ENCODE measurements around the gene ZNF112. TPM values are rescaled to one million over a fixed set of nuclear protein-coding genes. Genes with fewer than 3 reads are reported as not detected.
"Not testable (repeated sequence)": the region's sequence is repeated elsewhere in the genome, so short reads cannot be mapped to it uniquely, and the experiment has no call there.

The ZNF112 gene
- total RNA-seq = 10 to 100 TPM in 5 of 8 experiments, 1 to 10 TPM in 3; 5.2 to 11.3 (median 10.6) TPM

GRCh38 chr19:44356383-44357111 is at the start of gene ZNF112:
ZNF112 (minus strand) TSS chr19:44356680; CDS start chr19:44340539, 16,141 bp downstream.
- Histone ChIP-seq H3K27ac (peak within 1 kb of the TSS; percentile 38 to 65), H3K4me1 (replicated peaks in 1 of 2) (peaks cover 5 to 6% of the 10 kb centered on the region in 2 donors), H3K4me3 (peak within 1 kb of the TSS; percentile 46 to 97 (median 67))
- WGBS, 10 experiments = 0 to 21% (median 4%) methylated on average over 1 to 18 of the region's 38 CpGs
- peak; percentile 99 to 100 (median 100) for ATAC-seq (replicated peaks in 6 of 8)
- in situ Hi-C loops (cut with MboI; ENCODE audit: low pct_unique_long_range_greater_than_20kb in 2 of 9, low sequenced_read_pairs in 9 of 9, unreplicated experiment in 9 of 9) = no loop called here

- peaks cover 2 to 5% of the 10 kb centered on the region in 2 donors for H3K4me1 ChIP-seq (replicated peaks in 1 of 2)
- peak; percentile 98 to 100 (median 99) for ATAC-seq (replicated peaks in 6 of 8)
- H3K27ac ChIP-seq = peak within 1 kb of the TSS in 1 of 2 donors; percentile 6
- peak within 1 kb of the TSS; percentile 60 to 75 (median 67) for H3K4me3 ChIP-seq
- in situ Hi-C loops (cut with MboI; ENCODE audit: low pct_unique_long_range_greater_than_20kb in 2 of 9, low sequenced_read_pairs in 9 of 9, unreplicated experiment in 9 of 9) = no loop called here
- WGBS, 10 experiments = 0 to 34% (median 15%) methylated on average over 3 to 34 of the region's 43 CpGs; no CpG with 5 or more reads in 1 of the 10 experiments
Observed at GRCh38 chr19:44401139-44402115, 44.9 kb upstream of the ZNF112 start, which contains the start of gene ZNF285. ZNF285 (minus strand) TSS chr19:44401608; CDS start chr19:44397213, 4,395 bp downstream.

- in situ Hi-C loops (cut with MboI; ENCODE audit: low pct_unique_long_range_greater_than_20kb in 2 of 9, low sequenced_read_pairs in 9 of 9, unreplicated experiment in 9 of 9); H3K4me3 ChIP-seq; H3K4me1 ChIP-seq (replicated peaks in 1 of 2); H3K27ac ChIP-seq: not testable (repeated sequence)
- 20 to 100% (median 89%) methylated on average over 1 to 4 of the region's 4 CpGs; no CpG with 5 or more reads in 1 of the 10 experiments for WGBS, 10 experiments
- ATAC-seq (replicated peaks in 6 of 8) = peak in 1 of 8 experiments; percentile 61
Observed at GRCh38 chr19:44389268-44389667, 32.8 kb upstream of the ZNF112 start.

GRCh38 chr19:44374789-44375188 is 18.3 kb upstream of the ZNF112 start:
- in situ Hi-C loops (cut with MboI; ENCODE audit: low pct_unique_long_range_greater_than_20kb in 2 of 9, low sequenced_read_pairs in 9 of 9, unreplicated experiment in 9 of 9) = no loop called here
- ATAC-seq (replicated peaks in 6 of 8) = no peak

GRCh38 chr19:44371815-44372480 is 15.5 kb upstream of the ZNF112 start:
- in situ Hi-C loops (cut with MboI; ENCODE audit: low pct_unique_long_range_greater_than_20kb in 2 of 9, low sequenced_read_pairs in 9 of 9, unreplicated experiment in 9 of 9) = no loop called here
- H3K4me3 ChIP-seq = no peak overlapping the region
- 7 to 80% (median 71%) methylated on average over 4 to 20 of the region's 20 CpGs for WGBS, 10 experiments
- H3K4me1 ChIP-seq (replicated peaks in 1 of 2) = no peaks in the 10 kb centered on the region
- H3K27ac ChIP-seq = no peak overlapping the region
- no peak for ATAC-seq (replicated peaks in 6 of 8)

More at GRCh38 chr19:44374789-44375188, 18.3 kb upstream of the ZNF112 start:
- H3K4me1 ChIP-seq (replicated peaks in 1 of 2) = no peaks in the 10 kb centered on the region
- no peak overlapping the region for H3K27ac ChIP-seq
- 0 to 67% (median 26%) methylated on average over 1 to 2 of the region's 2 CpGs; no CpG with 5 or more reads in 1 of the 10 experiments for WGBS, 10 experiments
- H3K4me3 ChIP-seq = no peak overlapping the region

GRCh38 chr19:44367024-44367423 is 10.5 kb upstream of the ZNF112 start:
- ATAC-seq (replicated peaks in 6 of 8) = no peak
- Histone ChIP-seq H3K4me3 (no peak overlapping the region), H3K27ac (no peak overlapping the region), H3K4me1 (replicated peaks in 1 of 2) (no peaks in the 10 kb centered on the region)
- in situ Hi-C loops (cut with MboI; ENCODE audit: low pct_unique_long_range_greater_than_20kb in 2 of 9, low sequenced_read_pairs in 9 of 9, unreplicated experiment in 9 of 9) = no loop called here
- 5 to 100% (median 70%) methylated on average over 1 to 9 of the region's 17 CpGs; no CpG with 5 or more reads in 3 of the 10 experiments for WGBS, 10 experiments

- ATAC-seq (replicated peaks in 6 of 8) = no peak
- Histone ChIP-seq H3K4me1 (replicated peaks in 1 of 2) (no peaks in the 10 kb centered on the region), H3K4me3 (no peak overlapping the region), H3K27ac (no peak overlapping the region)
- in situ Hi-C loops (cut with MboI; ENCODE audit: low pct_unique_long_range_greater_than_20kb in 2 of 9, low sequenced_read_pairs in 9 of 9, unreplicated experiment in 9 of 9) = no loop called here
- 60 to 100% (median 86%) methylated on average over 1 to 4 of the region's 4 CpGs for WGBS, 10 experiments
Observed at GRCh38 chr19:44346556-44346955, 9.9 kb downstream of the ZNF112 start.

- WGBS, 10 experiments = 83 to 100% (median 86%) methylated on average over 1 to 4 of the region's 4 CpGs; no CpG with 5 or more reads in 3 of the 10 experiments
- no peaks in the 10 kb centered on the region for H3K4me1 ChIP-seq (replicated peaks in 1 of 2)
- no peak for ATAC-seq (replicated peaks in 6 of 8)
- in situ Hi-C loops (cut with MboI; ENCODE audit: low pct_unique_long_range_greater_than_20kb in 2 of 9, low sequenced_read_pairs in 9 of 9, unreplicated experiment in 9 of 9) = no loop called here
- H3K27ac ChIP-seq = no peak overlapping the region
- H3K4me3 ChIP-seq = no peak overlapping the region
Observed at GRCh38 chr19:44345959-44346358, 10.5 kb downstream of the ZNF112 start.

GRCh38 chr19:44344255-44344654 is 12.2 kb downstream of the ZNF112 start:
- ATAC-seq (replicated peaks in 6 of 8) = no peak
- Histone ChIP-seq H3K4me1 (replicated peaks in 1 of 2) (no peaks in the 10 kb centered on the region), H3K4me3 (no peak overlapping the region), H3K27ac (no peak overlapping the region)
- 0 to 100% (median 0%) methylated on average over 1 of the region's 1 CpG; no CpG with 5 or more reads in 7 of the 10 experiments for WGBS, 10 experiments
- in situ Hi-C loops (cut with MboI; ENCODE audit: low pct_unique_long_range_greater_than_20kb in 2 of 9, low sequenced_read_pairs in 9 of 9, unreplicated experiment in 9 of 9) = no loop called here

- WGBS, 10 experiments = 67 to 100% (median 92%) methylated on average over 1 to 2 of the region's 2 CpGs; no CpG with 5 or more reads in 1 of the 10 experiments
- Histone ChIP-seq H3K27ac (no peak overlapping the region), H3K4me1 (replicated peaks in 1 of 2) (no peaks in the 10 kb centered on the region), H3K4me3 (no peak overlapping the region)
- in situ Hi-C loops (cut with MboI; ENCODE audit: low pct_unique_long_range_greater_than_20kb in 2 of 9, low sequenced_read_pairs in 9 of 9, unreplicated experiment in 9 of 9) = no loop called here
- no peak for ATAC-seq (replicated peaks in 6 of 8)
Observed at GRCh38 chr19:44341794-44342193, 14.7 kb downstream of the ZNF112 start.

- ATAC-seq (replicated peaks in 6 of 8); H3K27ac ChIP-seq; H3K4me1 ChIP-seq (replicated peaks in 1 of 2); H3K4me3 ChIP-seq; in situ Hi-C loops (cut with MboI; ENCODE audit: low pct_unique_long_range_greater_than_20kb in 2 of 9, low sequenced_read_pairs in 9 of 9, unreplicated experiment in 9 of 9): not testable (repeated sequence)
- 0 to 93% (median 40%) methylated on average over 1 to 2 of the region's 3 CpGs; no CpG with 5 or more reads in 5 of the 10 experiments for WGBS, 10 experiments
Observed at GRCh38 chr19:44334639-44335038, 21.8 kb downstream of the ZNF112 start.

- H3K4me3 ChIP-seq = no peak overlapping the region
- ATAC-seq (replicated peaks in 6 of 8) = no peak
- no peaks in the 10 kb centered on the region for H3K4me1 ChIP-seq (replicated peaks in 1 of 2)
- in situ Hi-C loops (cut with MboI; ENCODE audit: low pct_unique_long_range_greater_than_20kb in 2 of 9, low sequenced_read_pairs in 9 of 9, unreplicated experiment in 9 of 9) = no loop called here
- 100% methylated on average over 1 of the region's 1 CpG; no CpG with 5 or more reads in 3 of the 10 experiments for WGBS, 10 experiments
- no peak overlapping the region for H3K27ac ChIP-seq
Observed at GRCh38 chr19:44332145-44332544, 24.3 kb downstream of the ZNF112 start.

Measured in motor neuron (in vitro differentiated cells).